WTC11 (cell line): ENCODE data around the gene CNTFR.
"Not testable (repeated sequence)": the region's sequence is repeated elsewhere in the genome, so short reads cannot be mapped to it uniquely, and the experiment has no call there.

Experiments used
- CTCF ChIP-seq: fragments of 200-600 bp; IDR thresholded peaks from 2 replicates; pipeline ENCODE4 v1.8.0; 2022; ENCODE audit warnings: antibody characterized with exemption
- MAX ChIP-seq: sonication (generic); formaldehyde crosslinking; IDR thresholded peaks from 2 replicates; pipeline ENCODE4 v1.8.0; 2022; ENCODE audit warnings: mild to moderate bottlenecking, missing genetic modification reagents
- MXD4 ChIP-seq: fragments of 250-450 bp; sonication (Bioruptor Pico); IDR thresholded peaks from 2 replicates; pipeline ENCODE4 v1.8.0; 2021; ENCODE audit warnings: mild to moderate bottlenecking, moderate library complexity, borderline replicate concordance
- NFYB ChIP-seq: sonication (generic); formaldehyde crosslinking; conservative IDR thresholded peaks from 2 replicates; pipeline ENCODE4 v1.8.0; 2022; ENCODE audit warnings: low read depth, missing genetic modification reagents
- RELA ChIP-seq: sonication (generic); formaldehyde crosslinking; IDR thresholded peaks from 2 replicates; pipeline ENCODE4 v1.8.1; 2022; ENCODE audit warnings: missing genetic modification reagents, mild to moderate bottlenecking, borderline replicate concordance
- SP1 ChIP-seq: sonication (generic); formaldehyde crosslinking; conservative IDR thresholded peaks from 2 replicates; pipeline ENCODE4 v1.8.1; 2022; ENCODE audit warnings: missing genetic modification reagents
- TP53 ChIP-seq: sonication (generic); formaldehyde crosslinking; IDR thresholded peaks from 2 replicates; pipeline ENCODE4 v1.8.1; 2023; ENCODE audit warnings: mild to moderate bottlenecking, missing genetic modification reagents
- USF2 ChIP-seq: sonication (generic); formaldehyde crosslinking; IDR thresholded peaks from 2 replicates; pipeline ENCODE4 v1.8.1; 2023; ENCODE audit warnings: mild to moderate bottlenecking, missing genetic modification reagents, moderate library complexity
- ZNF512 ChIP-seq: sonication (generic); formaldehyde crosslinking; IDR thresholded peaks from 2 replicates; pipeline ENCODE4 v1.8.1; 2022; ENCODE audit warnings: missing genetic modification reagents, borderline replicate concordance

GRCh38 chr9:34639322-34639721 lies 49.8 kb upstream of the CNTFR start:
- TF ChIP-seq TP53 (CRISPR knock-in tag); MAX; MXD4 (CRISPR knock-in tag); USF2 (CRISPR knock-in tag); CTCF; NFYB (CRISPR knock-in tag); SP1; RELA (CRISPR knock-in tag); ZNF512: not testable (repeated sequence)
